ENCODE results near the gene FCHSD2. TPM values are rescaled to one million over a fixed set of nuclear protein-coding genes. Genes with fewer than 3 reads are reported as not detected.

Gene FCHSD2
- total RNA-seq, 1 donor from 2014 or later = 16.3 TPM

GRCh38 chr11:72869831-72870230 lies 272.3 kb downstream of the FCHSD2 start:
- Histone ChIP-seq H3K4me3 (no peak overlapping the region), H3K36me3 (no peaks in the 10 kb centered on the region), H3K4me1 (peaks cover 6 to 23% of the 10 kb centered on the region in 2 donors), H3K9me3 (no peaks in the 10 kb centered on the region), H3K27me3 (no peaks in the 10 kb centered on the region), H3K27ac (peak overlapping the region; percentile 2 to 21)
- no peak for DNase-seq (ENCODE audit: low spot score in 2 of 2)
- TF ChIP-seq CTCF (IDR thresholded peaks at IDR 0.05) = no peak
- intact Hi-C loops (cut with DNase I) = no loop called here

GRCh38 chr11:72867970-72868369 lies 274.1 kb downstream of the FCHSD2 start:
- H3K27ac ChIP-seq = no peak overlapping the region
- no peak for TF ChIP-seq CTCF (IDR thresholded peaks at IDR 0.05)
- intact Hi-C loops (cut with DNase I) = no loop called here

GRCh38 chr11:72864702-72865655 lies 277.1 kb downstream of the FCHSD2 start:
- Histone ChIP-seq H3K4me3 (peak overlapping the region in 1 of 2 donors; percentile 24), H3K27me3 (no peaks in the 10 kb centered on the region), H3K4me1 (peaks cover 5 to 41% of the 10 kb centered on the region in 2 donors), H3K9me3 (no peaks in the 10 kb centered on the region), H3K36me3 (no peaks in the 10 kb centered on the region), H3K27ac (peak overlapping the region; percentile 67 to 77)
- intact Hi-C loops (cut with DNase I) = no loop called here
- no peak for DNase-seq (ENCODE audit: low spot score in 2 of 2)
- no peak for TF ChIP-seq CTCF (IDR thresholded peaks at IDR 0.05)

More at GRCh38 chr11:72867970-72868369, 274.1 kb downstream of the FCHSD2 start:
- Histone ChIP-seq H3K4me1 (peaks cover 5 to 34% of the 10 kb centered on the region in 2 donors), H3K4me3 (no peak overlapping the region), H3K27me3 (no peaks in the 10 kb centered on the region), H3K9me3 (no peaks in the 10 kb centered on the region), H3K36me3 (no peaks in the 10 kb centered on the region)
- DNase-seq (ENCODE audit: low spot score in 2 of 2) = no peak

GRCh38 chr11:72863916-72864315 lies 278.2 kb downstream of the FCHSD2 start:
- Histone ChIP-seq H3K4me3 (no peak overlapping the region), H3K27ac (peak overlapping the region; percentile 67 to 71), H3K36me3 (no peaks in the 10 kb centered on the region), H3K4me1 (peaks cover 5 to 38% of the 10 kb centered on the region in 2 donors), H3K27me3 (no peaks in the 10 kb centered on the region), H3K9me3 (no peaks in the 10 kb centered on the region)
- intact Hi-C loops (cut with DNase I) = no loop called here
- no peak for DNase-seq (ENCODE audit: low spot score in 2 of 2)
- no peak for TF ChIP-seq CTCF (IDR thresholded peaks at IDR 0.05)

- intact Hi-C loops (cut with DNase I) = no loop called here
- no peak for TF ChIP-seq CTCF (IDR thresholded peaks at IDR 0.05)
- Histone ChIP-seq H3K27ac (peak overlapping the region; percentile 54 to 71), H3K9me3 (no peaks in the 10 kb centered on the region), H3K36me3 (no peaks in the 10 kb centered on the region), H3K4me3 (no peak overlapping the region), H3K27me3 (no peaks in the 10 kb centered on the region), H3K4me1 (peaks cover 5 to 40% of the 10 kb centered on the region in 2 donors)
- DNase-seq (ENCODE audit: low spot score in 2 of 2) = no peak
These were observed 279.0 kb downstream of the FCHSD2 start for GRCh38 chr11:72863091-72863490.
